Mucosa of rectum (tissue), 2 donors: ENCODE results near the gene ABCC4.
A peak's percentile ranks its signal among the peaks of the same experiment; 100 is the strongest.

Source experiments
- H3K27ac ChIP-seq, 2 donors: one replicate each; pipeline ENCODE4 v1.7.0; 2013; ENCODE audit warnings: inconsistent platforms in 2 of 2, low read depth in 2 of 2, low read length in 2 of 2
- H3K27me3 ChIP-seq, 2 donors: one replicate each; pipeline ENCODE4 v1.7.0; 2013; ENCODE audit warnings: low read length in 2 of 2; ENCODE audit not compliant: control insufficient read depth in 2 of 2, insufficient read depth in 2 of 2
- H3K36me3 ChIP-seq, 2 donors: one replicate each; pipeline ENCODE4 v1.7.0; 2013; ENCODE audit warnings: low read length in 2 of 2; ENCODE audit not compliant: control insufficient read depth in 2 of 2, insufficient read depth in 2 of 2
- H3K4me1 ChIP-seq, 2 donors: one replicate each; pipeline ENCODE4 v1.7.0; 2013; ENCODE audit warnings: low read length in 2 of 2, mild to moderate bottlenecking in 1 of 2; ENCODE audit not compliant: control insufficient read depth in 2 of 2, insufficient read depth in 2 of 2
- H3K4me3 ChIP-seq, 2 donors: one replicate each; pipeline ENCODE4 v1.7.0; 2013; ENCODE audit warnings: low read length in 2 of 2
- H3K9ac ChIP-seq, 2 donors: one replicate each; pipeline ENCODE4 v1.7.0; 2013; ENCODE audit warnings: low read length in 2 of 2, low read depth in 1 of 2, mild to moderate bottlenecking in 1 of 2
- H3K9me3 ChIP-seq, 2 donors: one replicate each; pipeline ENCODE4 v1.7.0; 2013; ENCODE audit warnings: low read length in 2 of 2; ENCODE audit not compliant: control insufficient read depth in 2 of 2
- donor health status: healthy.
- donor health status: Normal muscosa, but diverticular disease.

ABCC4 gene

DNA sequence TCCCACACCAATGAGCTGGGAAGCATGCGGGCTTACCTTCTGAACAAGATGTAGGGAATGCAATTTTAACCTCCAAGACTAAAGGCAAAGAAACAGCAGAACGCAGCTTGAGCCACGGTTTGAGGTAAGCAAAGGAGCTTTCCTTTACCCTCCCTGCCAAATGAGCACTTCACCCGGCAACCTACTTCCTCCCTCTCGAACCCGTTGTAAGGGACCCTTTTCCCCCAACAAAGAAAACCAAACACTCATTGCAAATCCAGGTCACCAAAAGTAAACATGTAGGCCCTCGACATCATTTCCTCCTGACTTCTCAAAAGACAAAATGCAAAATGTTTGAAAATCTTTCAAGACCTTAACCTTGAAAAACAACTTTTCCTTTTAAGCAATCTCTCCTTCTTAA, 65.3 kb downstream of the ABCC4 start:
- H3K36me3 ChIP-seq: peaks cover 0 to 3% of the 10 kb centered on the region in 2 donors
- no peak overlapping the region for H3K9ac ChIP-seq
- no peak overlapping the region for H3K27ac ChIP-seq
- H3K27me3 ChIP-seq: no peaks in the 10 kb centered on the region
- no peaks in the 10 kb centered on the region for H3K4me1 ChIP-seq
- H3K4me3 ChIP-seq: no peak overlapping the region
- H3K9me3 ChIP-seq: no peaks in the 10 kb centered on the region

DNA sequence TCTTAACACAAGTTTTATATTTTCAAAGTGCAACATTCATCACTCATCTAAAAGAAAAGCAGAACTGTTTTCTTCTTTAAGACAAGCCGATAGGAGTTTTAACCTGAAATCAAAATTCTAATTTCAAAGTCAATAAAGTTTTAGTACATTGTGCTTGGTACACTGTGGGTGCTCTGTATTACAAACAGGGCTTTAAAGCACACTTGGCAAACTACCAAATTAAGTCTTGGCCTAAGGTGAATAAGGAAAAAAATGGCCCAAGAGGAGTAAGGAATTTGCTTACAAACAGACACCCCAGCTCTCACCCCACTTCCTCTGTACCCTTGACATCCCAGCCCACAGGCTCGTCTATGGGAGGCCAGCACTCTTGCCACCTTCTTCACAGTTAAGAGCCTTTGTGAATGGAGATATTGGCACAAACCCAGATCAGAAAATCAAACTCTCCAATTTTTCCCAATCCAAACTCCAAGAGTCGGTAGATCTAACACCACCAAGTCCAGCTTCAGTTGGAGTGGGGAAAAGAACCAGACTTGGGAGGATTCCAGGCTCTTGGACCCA, 66.0 kb downstream of the ABCC4 start:
- no peaks in the 10 kb centered on the region for H3K9me3 ChIP-seq
- no peak overlapping the region for H3K27ac ChIP-seq
- no peaks in the 10 kb centered on the region for H3K27me3 ChIP-seq
- no peak overlapping the region for H3K9ac ChIP-seq
- H3K4me3 ChIP-seq: no peak overlapping the region
- no peaks in the 10 kb centered on the region for H3K4me1 ChIP-seq
- H3K36me3 ChIP-seq: peaks cover 0 to 3% of the 10 kb centered on the region in 2 donors

DNA sequence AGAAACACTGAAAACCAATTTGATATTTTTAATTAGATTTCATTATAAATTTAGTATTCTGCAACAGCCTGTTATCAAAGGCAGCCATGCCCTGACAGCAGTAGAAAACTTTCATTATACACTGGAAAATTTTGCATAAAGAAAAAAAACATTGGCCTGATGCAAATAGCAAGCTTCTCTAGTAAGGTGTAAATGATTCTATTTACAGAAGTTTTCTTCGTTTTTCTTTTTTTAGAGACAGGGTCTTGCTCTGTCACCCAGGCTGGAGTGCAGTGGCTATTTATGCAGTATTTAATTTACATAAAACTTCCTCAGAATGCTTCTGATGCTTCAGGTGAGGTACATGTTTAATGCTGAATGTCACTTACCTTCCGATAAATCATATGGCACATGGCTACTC, 67.0 kb downstream of the ABCC4 start:
- H3K36me3 ChIP-seq: peaks cover 0 to 3% of the 10 kb centered on the region in 2 donors
- no peaks in the 10 kb centered on the region for H3K9me3 ChIP-seq
- no peak overlapping the region for H3K4me3 ChIP-seq
- no peaks in the 10 kb centered on the region for H3K4me1 ChIP-seq
- H3K27ac ChIP-seq: no peak overlapping the region
- H3K9ac ChIP-seq: no peak overlapping the region
- H3K27me3 ChIP-seq: no peaks in the 10 kb centered on the region

DNA sequence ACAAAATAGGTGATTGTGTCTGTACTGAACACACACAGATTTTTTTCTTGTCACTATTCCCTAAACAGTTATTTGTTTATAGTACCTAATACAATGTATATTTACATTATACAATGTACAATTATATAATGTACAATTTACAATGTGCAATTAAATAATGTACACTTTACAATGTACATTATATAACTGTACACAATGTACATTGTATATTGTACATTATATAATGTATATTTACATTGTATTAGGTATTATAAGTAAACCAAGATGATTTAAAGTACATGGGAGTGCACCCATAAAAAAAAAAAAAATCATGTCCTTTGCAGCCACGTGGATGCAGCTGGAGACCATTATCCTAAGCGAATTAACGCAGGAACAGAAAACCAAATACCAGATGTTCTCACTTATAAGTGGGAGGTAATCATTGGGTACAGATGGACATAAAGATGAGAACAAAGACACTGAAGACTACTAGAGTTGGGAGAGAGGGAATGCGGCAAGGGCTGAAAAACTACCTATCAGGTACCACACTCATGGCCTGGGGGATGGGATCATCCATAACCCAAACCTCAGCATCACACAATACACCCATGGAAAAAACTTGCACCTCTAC, 68.1 kb downstream of the ABCC4 start:
- no peak overlapping the region for H3K4me3 ChIP-seq
- H3K36me3 ChIP-seq: peaks cover 0 to 3% of the 10 kb centered on the region in 2 donors
- H3K9me3 ChIP-seq: no peaks in the 10 kb centered on the region
- H3K9ac ChIP-seq: no peak overlapping the region
- no peaks in the 10 kb centered on the region for H3K27me3 ChIP-seq
- H3K4me1 ChIP-seq: peaks cover 0 to under 1% of the 10 kb centered on the region in 2 donors
- no peak overlapping the region for H3K27ac ChIP-seq

DNA sequence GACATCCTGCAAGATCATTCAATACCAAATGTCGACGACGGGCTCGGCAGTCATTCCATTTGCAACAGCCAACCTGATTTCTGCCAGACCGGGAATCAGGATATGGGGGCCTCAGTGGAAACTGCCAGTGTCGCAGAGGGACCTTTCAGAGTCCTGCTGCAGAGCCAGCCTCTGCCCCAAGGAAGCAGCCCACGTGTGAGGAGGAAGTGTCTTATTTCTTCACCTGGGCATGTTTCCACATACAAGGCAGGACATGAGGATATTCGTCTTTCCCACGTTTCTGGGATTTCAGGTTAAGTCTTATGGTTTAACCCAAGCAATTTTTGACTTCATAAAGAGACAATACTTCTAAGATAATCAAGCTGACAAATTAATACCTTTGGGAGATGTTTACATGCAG, 69.9 kb downstream of the ABCC4 start:
- no peak overlapping the region for H3K27ac ChIP-seq
- H3K4me3 ChIP-seq: no peak overlapping the region
- no peak overlapping the region for H3K9ac ChIP-seq
- peaks cover 7 to 8% of the 10 kb centered on the region in 2 donors for H3K4me1 ChIP-seq
- H3K27me3 ChIP-seq: no peaks in the 10 kb centered on the region
- H3K36me3 ChIP-seq: peaks cover 0 to 3% of the 10 kb centered on the region in 2 donors
- no peaks in the 10 kb centered on the region for H3K9me3 ChIP-seq

DNA sequence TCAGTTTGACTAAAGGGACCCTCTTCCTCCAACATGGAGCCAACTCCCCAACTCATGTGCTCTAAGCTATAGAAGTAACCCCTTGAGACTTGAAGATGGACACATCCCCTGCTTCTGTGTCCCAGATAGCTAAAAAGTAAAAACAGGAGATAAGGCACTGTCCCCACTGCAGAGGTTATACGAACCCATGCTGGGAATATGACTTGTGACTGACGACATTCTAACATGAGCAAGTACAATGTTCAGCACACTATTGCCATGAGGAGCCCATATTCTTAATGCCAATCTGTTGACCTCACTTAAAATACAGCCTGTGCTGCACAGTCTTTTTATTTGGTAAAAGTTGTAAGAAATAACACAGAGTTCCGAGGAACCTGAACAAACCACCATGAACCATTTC, 71.4 kb downstream of the ABCC4 start:
- Histone ChIP-seq H3K9ac (no peak overlapping the region), H3K27ac (no peak overlapping the region), H3K36me3 (peaks cover 0 to 3% of the 10 kb centered on the region in 2 donors), H3K9me3 (no peaks in the 10 kb centered on the region), H3K27me3 (no peaks in the 10 kb centered on the region), H3K4me1 (peaks cover 8 to 9% of the 10 kb centered on the region in 2 donors), H3K4me3 (no peak overlapping the region)

DNA sequence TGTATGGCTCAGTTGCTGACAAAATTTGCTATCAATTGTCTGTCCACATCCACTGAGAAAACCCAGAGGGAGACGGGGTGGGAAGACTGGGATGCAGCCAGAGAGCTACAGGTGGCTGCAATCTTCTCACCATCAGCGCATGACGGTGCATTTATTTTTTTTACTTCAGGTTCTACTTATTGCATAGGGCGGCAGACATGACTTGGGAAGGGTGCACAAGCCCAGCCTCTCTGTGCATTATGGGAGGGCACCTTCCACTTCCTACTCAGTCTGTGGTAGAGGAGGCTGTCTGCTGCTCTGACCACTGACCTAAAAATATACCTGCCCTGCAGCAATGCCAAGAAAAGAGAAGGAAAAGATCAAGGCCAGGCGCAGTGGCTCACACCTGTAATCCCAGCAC, 73.1 kb downstream of the ABCC4 start:
- Histone ChIP-seq H3K27ac (no peak overlapping the region), H3K27me3 (no peaks in the 10 kb centered on the region), H3K4me1 (peaks cover 8 to 9% of the 10 kb centered on the region in 2 donors), H3K9ac (no peak overlapping the region), H3K36me3 (peaks cover 0 to 3% of the 10 kb centered on the region in 2 donors), H3K4me3 (no peak overlapping the region), H3K9me3 (no peaks in the 10 kb centered on the region)

DNA sequence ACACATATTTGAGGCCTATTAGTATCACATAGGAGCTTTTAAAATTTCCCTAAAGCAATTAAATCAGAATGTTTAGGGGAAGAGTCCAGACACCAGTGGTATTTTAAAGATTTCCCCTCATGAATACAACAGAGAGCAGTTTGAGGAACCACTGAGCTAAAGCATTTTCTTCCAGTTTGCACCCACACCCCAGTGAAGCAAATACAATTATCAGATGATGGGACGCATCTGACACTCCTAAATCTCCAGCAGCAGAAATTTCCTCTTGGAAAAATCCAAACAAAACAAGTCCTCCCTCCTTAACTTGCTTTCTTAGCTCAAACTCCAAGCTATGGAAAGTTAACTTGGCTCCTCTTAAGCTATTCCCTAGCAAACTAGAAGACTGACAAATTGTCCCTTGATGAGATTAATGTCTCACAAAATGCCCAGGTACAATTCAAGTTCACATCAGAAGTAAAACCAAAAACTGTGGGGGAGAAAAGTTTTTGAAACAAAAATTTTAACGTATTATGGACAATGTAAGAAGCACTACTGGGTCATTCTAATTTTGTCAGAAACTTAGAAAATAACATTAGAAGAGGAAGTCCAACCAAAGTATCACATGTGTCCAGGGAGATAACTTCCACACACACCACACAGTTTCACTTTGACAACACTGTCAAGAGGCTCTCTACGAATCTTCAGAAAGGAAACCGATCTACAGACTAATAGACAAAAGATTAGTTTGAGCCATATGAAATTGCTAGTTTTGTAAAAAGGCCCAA, 74.1 kb downstream of the ABCC4 start:
- H3K27ac ChIP-seq: peak overlapping the region; percentile 65 to 69
- peaks cover 0 to 2% of the 10 kb centered on the region in 2 donors for H3K36me3 ChIP-seq
- H3K4me1 ChIP-seq: peaks cover 13 to 14% of the 10 kb centered on the region in 2 donors
- no peak overlapping the region for H3K9ac ChIP-seq
- H3K9me3 ChIP-seq: no peaks in the 10 kb centered on the region
- H3K4me3 ChIP-seq: no peak overlapping the region
- H3K27me3 ChIP-seq: no peaks in the 10 kb centered on the region

DNA sequence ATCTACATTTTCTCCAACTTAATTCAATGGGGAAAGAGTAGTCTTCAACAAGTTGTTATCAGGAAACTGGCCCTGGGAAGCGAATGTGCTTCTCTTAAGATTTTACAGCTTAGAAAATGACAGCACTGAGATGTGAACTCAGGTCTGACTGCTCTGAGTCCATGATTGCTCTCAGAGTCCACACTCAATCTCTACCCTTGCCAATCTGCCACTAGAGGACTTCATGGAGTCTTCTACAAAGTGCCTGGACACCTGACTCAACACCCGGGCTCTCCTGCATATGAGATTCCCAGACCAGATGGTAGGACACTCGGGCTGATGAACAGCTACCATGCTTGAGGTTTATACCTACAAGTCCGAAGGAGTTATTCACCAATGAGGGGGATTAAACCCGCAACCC, 74.8 kb downstream of the ABCC4 start:
- H3K9me3 ChIP-seq: no peaks in the 10 kb centered on the region
- no peak overlapping the region for H3K4me3 ChIP-seq
- no peak overlapping the region for H3K9ac ChIP-seq
- no peaks in the 10 kb centered on the region for H3K27me3 ChIP-seq
- peaks cover 17 to 18% of the 10 kb centered on the region in 2 donors for H3K4me1 ChIP-seq
- no peaks in the 10 kb centered on the region for H3K36me3 ChIP-seq
- H3K27ac ChIP-seq: peak overlapping the region; percentile 65 to 69

DNA sequence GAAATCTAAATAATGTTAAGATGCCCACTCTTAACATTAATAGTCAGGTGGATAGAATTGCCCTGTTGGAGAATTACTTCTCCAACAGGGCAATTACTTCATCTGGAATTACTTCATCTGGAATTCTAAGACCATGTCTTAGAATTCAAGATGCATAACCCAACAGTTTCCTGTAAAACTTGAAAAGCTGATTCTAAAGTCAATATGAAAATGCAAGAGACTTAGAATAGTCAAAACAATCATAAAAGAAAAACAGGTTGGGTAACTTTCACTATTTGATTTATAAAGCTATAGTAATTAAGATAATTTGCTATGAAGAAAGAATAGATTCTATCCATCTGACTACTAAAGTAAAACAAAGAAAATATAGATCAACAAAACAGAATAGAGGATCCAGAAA, 75.2 kb downstream of the ABCC4 start:
- peak overlapping the region; percentile 65 to 69 for H3K27ac ChIP-seq
- no peaks in the 10 kb centered on the region for H3K36me3 ChIP-seq

More for the DNA sequence above, 75.2 kb downstream of the ABCC4 start:
- no peaks in the 10 kb centered on the region for H3K27me3 ChIP-seq
- H3K9me3 ChIP-seq: no peaks in the 10 kb centered on the region
- no peak overlapping the region for H3K4me3 ChIP-seq
- H3K4me1 ChIP-seq: peaks cover 17 to 18% of the 10 kb centered on the region in 2 donors
- no peak overlapping the region for H3K9ac ChIP-seq
